GM18508 (cell line): ENCODE data around the gene ZBTB39.

ENCODE experiments used
- ATAC-seq: cut with Tn5 transposase; IDR thresholded peaks from one replicate; pipeline ENCODE4 v1.9.1; 2021; ENCODE audit warnings: moderate number of reproducible peaks; ENCODE audit not compliant: insufficient read depth, unreplicated experiment

The ZBTB39 gene

DNA sequence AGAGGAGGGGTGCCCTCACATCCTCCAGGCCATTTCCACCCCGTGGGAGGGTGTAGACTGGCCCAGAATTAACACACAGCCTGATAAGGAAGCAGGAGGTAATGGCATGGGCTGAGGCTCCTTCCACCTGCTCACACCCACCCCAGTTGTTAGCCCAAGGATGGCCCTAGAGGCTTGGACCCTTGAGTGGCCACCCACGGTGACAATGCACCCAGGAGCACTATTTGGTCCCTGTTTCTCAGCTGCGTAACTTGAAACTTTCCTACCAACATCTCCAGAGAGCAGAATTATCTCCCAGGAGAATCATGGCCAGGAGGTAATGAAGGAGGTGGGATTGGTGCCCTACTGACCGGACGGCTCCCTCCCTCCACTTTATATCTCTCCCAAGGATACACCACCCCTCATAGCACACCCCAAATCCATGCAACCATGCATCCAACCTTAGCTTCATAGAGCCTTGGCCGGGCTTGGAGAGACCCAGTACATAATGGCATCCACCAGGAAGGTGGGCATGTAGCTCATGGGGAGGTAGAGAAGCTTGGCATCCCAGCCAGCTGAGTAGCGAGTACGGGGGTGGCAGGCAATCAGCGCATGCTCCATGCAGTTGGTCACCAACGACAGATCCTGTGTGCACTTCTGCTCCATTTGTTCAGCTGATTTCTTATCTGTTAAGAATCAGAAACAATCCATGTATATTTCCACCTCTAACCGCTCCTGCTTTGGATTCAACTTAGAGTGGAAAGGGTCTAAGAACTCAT lies 54.6 kb downstream of the ZBTB39 start:
- ATAC-seq = no peak

DNA sequence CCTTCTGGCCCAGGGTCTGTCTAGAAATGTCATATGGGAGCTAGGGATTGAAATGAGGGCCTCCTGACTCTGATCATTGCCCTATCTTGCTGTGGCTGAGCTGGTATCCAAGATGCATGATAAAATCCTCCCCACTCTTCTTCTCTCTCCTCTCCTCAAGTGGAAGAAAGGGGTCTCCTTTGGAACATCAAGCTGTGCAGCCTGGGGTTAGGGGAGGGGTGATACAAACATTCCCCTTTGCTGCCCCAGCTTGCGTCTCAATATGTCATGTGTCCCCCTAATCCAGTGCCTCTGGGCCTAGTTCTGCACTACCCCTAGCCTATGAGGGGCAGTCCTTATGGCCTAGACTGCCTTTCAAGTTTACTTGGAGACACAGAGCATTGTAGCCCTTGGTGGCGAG lies 57.5 kb downstream of the ZBTB39 start:
- ATAC-seq = no peak
